Measurements from ENCODE around the gene NANOGP8.

Gene NANOGP8

DNA sequence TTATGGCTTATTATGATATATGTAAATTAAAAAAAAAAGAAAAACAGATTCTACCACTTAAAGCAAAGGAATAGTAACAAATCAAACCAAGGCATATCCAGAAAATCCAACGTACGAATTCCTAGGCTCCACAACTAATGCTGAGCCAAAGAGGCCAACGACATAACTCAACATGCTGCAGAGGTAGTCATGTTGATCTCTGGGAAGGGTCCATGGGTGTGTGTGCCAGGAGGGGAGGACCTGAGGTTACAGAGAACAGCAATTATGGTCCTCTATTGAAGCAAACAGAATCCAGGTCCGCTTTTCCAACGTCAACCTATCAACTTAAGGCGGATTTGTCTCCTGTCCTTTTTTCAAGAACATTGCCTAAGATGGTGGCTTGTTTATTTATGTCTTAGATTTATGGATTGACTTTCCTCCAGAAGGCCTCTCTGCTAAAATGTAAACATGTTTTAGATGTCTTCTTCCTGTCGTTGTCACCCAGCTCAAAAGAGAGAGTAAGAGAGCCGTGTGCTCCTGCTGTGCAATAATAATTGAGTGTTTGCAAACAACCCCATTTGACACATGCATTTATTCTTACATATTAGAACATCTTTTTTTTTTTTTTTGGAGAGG lies 20.4 kb downstream of the NANOGP8 start:
- TF ChIP-seq, protein P1, sequence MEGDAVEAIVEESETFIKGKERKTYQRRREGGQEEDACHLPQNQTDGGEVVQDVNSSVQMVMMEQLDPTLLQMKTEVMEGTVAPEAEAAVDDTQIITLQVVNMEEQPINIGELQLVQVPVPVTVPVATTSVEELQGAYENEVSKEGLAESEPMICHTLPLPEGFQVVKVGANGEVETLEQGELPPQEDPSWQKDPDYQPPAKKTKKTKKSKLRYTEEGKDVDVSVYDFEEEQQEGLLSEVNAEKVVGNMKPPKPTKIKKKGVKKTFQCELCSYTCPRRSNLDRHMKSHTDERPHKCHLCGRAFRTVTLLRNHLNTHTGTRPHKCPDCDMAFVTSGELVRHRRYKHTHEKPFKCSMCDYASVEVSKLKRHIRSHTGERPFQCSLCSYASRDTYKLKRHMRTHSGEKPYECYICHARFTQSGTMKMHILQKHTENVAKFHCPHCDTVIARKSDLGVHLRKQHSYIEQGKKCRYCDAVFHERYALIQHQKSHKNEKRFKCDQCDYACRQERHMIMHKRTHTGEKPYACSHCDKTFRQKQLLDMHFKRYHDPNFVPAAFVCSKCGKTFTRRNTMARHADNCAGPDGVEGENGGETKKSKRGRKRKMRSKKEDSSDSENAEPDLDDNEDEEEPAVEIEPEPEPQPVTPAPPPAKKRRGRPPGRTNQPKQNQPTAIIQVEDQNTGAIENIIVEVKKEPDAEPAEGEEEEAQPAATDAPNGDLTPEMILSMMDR (IDR thresholded peaks at IDR 0.05; ENCODE audit: low read depth, low read length): no peak
- no peak for DNase-seq (ENCODE audit: extremely low read depth, low read depth)

GRCh38 chr15:35062738-35063099 lies 22.4 kb downstream of the NANOGP8 start:
- DNase-seq (ENCODE audit: extremely low read depth, low read depth): no peak
- TF ChIP-seq, protein P1 (IDR thresholded peaks at IDR 0.05; ENCODE audit: low read depth, low read length): no peak

DNA sequence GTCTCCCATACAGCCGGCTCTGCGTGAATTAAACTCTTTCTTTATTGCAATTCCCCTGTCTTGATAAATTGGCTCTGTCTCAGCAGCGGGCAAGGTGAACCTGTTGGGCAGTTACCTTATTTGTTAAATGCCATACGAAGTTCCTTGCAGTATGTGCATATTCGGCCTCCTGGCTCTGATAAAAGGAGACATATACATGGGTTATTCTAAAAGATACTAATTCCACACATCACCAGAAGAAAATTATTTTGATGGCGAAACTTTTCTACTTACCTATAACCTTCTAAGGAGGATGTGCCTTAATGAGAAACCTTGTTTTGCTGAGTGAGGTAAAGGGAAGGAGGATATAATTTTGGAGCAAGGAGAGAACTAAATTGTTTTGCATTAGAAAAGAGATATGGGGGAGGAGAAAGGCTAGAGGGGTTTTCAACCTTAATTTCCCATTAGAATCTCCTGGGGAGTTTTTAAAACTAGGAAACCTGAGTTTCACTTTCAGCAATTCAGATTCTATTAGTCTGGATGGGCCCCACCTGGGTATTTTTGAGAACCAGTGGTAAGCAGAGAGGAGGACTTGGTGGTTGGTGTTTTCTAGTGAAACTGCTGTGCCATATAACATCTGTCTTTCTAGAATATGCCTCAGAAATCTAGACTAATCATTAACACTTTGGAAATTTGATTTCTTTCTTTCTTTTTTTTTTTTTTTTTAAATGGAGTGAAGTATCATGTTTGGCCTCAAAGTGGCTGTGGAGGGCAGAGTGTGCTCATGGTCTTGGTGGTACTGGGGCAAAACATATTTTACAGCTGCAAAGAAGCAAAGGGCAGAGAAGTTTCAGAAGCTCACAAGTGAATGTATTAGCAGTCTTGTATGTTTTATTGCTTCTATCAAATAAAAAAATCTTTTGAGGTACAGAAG lies 23.0 kb downstream of the NANOGP8 start:
- DNase-seq (ENCODE audit: extremely low read depth, low read depth): no peak
- TF ChIP-seq, protein P1 (IDR thresholded peaks at IDR 0.05; ENCODE audit: low read depth, low read length): no peak

DNA sequence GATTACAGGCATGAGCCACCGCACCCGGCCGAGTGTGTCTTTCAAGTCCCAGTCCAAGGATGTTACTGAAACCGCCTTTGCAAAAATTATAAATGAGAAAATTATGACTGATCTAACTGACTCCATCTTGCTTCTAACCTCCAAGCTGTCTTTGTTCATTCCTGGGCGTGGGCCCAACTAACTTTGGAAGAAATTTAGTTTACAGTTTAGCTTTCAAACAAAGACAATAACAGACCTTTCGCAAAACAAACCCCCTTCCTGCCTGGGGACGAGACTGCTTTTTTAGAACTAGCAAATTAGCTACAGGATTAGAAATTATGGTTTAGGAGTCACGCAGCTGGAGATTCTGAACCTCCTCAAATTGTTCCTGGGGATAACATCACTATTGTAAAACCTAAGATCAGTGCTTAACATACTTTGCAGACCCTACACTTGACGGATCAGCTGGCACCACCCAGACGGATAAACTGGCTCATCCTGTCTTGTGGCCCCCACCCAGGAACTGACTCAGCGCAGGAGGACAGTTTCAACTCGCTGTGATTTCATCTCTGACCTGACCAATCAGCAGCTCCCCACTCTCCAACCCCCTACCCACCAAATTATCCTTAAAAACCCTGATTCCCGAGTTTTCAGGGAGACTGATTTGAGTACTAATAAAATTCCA lies 23.8 kb downstream of the NANOGP8 start:
- TF ChIP-seq, protein P1 (IDR thresholded peaks at IDR 0.05; ENCODE audit: low read depth, low read length): no peak

GRCh38 chr15:35060591-35060990 lies 24.5 kb downstream of the NANOGP8 start:
- TF ChIP-seq, protein P1 (IDR thresholded peaks at IDR 0.05; ENCODE audit: low read depth, low read length): no peak
- no peak for DNase-seq (ENCODE audit: extremely low read depth, low read depth)

More for the DNA sequence above, 23.8 kb downstream of the NANOGP8 start:
- peak; percentile 12 for DNase-seq (ENCODE audit: extremely low read depth, low read depth)

GRCh38 chr15:35058534-35059054 lies 26.5 kb downstream of the NANOGP8 start:
- no peak for DNase-seq (ENCODE audit: extremely low read depth, low read depth)
- TF ChIP-seq, protein P1 (IDR thresholded peaks at IDR 0.05; ENCODE audit: low read depth, low read length): no peak

Data from AG09319 (cell line).